MM.1S (cell line): ENCODE data around the gene BATF3.

ENCODE experiments used
- EZH2 ChIP-seq: fragments of 300-600 bp; sonication (generic); optimal IDR thresholded peaks from 2 replicates; pipeline ENCODE3; 2017; ENCODE audit warnings: low read depth, mild to moderate bottlenecking, antibody characterized with exemption, low read length, mixed read lengths
- TF ChIP-seq, protein P1 (sequence below): fragments of 300-600 bp; sonication (generic); IDR thresholded peaks from 2 replicates; pipeline ENCODE4 v1.5.1; 2016; ENCODE audit warnings: antibody characterized with exemption, low read length, mixed read lengths

DNA sequence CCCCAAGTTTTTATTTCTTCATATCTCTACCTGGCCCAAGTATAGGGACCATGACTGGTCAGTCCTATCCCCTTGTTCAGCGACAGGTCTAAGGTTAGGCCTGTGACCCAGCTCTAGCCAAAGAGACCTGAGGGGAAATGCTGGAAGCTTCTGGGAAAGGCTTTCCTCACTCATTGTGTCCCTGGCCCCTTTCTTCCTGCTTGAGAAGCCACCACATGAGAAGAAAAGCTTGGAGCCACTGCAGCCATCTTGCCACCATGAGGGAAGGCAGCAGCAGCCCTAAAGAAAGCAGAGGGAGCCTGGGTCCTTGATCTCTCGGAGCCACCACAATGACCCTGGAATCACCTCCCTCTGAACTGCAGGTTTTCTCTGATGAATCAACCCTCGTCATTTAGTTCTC is 47.7 kb downstream of the BATF3 start:
- TF ChIP-seq, protein P1, sequence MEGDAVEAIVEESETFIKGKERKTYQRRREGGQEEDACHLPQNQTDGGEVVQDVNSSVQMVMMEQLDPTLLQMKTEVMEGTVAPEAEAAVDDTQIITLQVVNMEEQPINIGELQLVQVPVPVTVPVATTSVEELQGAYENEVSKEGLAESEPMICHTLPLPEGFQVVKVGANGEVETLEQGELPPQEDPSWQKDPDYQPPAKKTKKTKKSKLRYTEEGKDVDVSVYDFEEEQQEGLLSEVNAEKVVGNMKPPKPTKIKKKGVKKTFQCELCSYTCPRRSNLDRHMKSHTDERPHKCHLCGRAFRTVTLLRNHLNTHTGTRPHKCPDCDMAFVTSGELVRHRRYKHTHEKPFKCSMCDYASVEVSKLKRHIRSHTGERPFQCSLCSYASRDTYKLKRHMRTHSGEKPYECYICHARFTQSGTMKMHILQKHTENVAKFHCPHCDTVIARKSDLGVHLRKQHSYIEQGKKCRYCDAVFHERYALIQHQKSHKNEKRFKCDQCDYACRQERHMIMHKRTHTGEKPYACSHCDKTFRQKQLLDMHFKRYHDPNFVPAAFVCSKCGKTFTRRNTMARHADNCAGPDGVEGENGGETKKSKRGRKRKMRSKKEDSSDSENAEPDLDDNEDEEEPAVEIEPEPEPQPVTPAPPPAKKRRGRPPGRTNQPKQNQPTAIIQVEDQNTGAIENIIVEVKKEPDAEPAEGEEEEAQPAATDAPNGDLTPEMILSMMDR, result no peak
- TF ChIP-seq EZH2, result no peak
